Stomach (tissue), 4 donors: Measurements from ENCODE around the gene CMIP.
"Not testable (repeated sequence)": the region's sequence is repeated elsewhere in the genome, so short reads cannot be mapped to it uniquely, and the experiment has no call there.

ENCODE experiments used
- EP300 ChIP-seq: sonication (generic); formaldehyde crosslinking; IDR thresholded peaks from one replicate; pipeline ENCODE4 v1.6.1; 2017; ENCODE audit warnings: antibody characterized with exemption
- POLR2A ChIP-seq, 4 donors: fragments of 450-650 bp; IDR thresholded peaks; one replicate each; pipeline ENCODE4 v1.6.1; 2016; ENCODE audit warnings: antibody characterized with exemption in 4 of 4, control low read depth in 2 of 4, mild to moderate bottlenecking in 1 of 4, moderate library complexity in 1 of 4
- POLR2AphosphoS5 ChIP-seq, 3 donors: sonication (generic); formaldehyde crosslinking; IDR thresholded peaks; one replicate each; pipeline ENCODE4 v1.6.1; 2016; ENCODE audit warnings: antibody characterized with exemption in 3 of 3
- TF ChIP-seq, protein P1 (sequence below), 7 experiments: fragments of 450-650 bp in 4 of 7; fragments of 200-600 bp in 3 of 7; sonication (generic) in 3 of 7; IDR thresholded peaks; one replicate each; pipeline ENCODE4 v1.5.1; 2016 to 2019; ENCODE audit warnings: antibody characterized with exemption in 7 of 7, control low read depth in 2 of 7, mild to moderate bottlenecking in 1 of 7

GRCh38 chr16:81741430-81741770 is 296.8 kb downstream of the CMIP start:
- TF ChIP-seq, protein P1, sequence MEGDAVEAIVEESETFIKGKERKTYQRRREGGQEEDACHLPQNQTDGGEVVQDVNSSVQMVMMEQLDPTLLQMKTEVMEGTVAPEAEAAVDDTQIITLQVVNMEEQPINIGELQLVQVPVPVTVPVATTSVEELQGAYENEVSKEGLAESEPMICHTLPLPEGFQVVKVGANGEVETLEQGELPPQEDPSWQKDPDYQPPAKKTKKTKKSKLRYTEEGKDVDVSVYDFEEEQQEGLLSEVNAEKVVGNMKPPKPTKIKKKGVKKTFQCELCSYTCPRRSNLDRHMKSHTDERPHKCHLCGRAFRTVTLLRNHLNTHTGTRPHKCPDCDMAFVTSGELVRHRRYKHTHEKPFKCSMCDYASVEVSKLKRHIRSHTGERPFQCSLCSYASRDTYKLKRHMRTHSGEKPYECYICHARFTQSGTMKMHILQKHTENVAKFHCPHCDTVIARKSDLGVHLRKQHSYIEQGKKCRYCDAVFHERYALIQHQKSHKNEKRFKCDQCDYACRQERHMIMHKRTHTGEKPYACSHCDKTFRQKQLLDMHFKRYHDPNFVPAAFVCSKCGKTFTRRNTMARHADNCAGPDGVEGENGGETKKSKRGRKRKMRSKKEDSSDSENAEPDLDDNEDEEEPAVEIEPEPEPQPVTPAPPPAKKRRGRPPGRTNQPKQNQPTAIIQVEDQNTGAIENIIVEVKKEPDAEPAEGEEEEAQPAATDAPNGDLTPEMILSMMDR (IDR thresholded peaks at IDR 0.05), result not testable (repeated sequence)
- not testable (repeated sequence) for TF ChIP-seq POLR2AphosphoS5 (IDR thresholded peaks at IDR 0.05); EP300; POLR2A (IDR thresholded peaks at IDR 0.05)
